ENCODE measurements around the gene MESD. TPM values are rescaled to one million over a fixed set of nuclear protein-coding genes. Genes with fewer than 3 reads are reported as not detected.

MESD gene
- total and polyA plus RNA-seq, 9 of the 15 experiments (the other 6 are each of a cell fraction or from before 2014, with no cell fraction given) = 11.3 to 39.7 (median 22.8) TPM

DNA sequence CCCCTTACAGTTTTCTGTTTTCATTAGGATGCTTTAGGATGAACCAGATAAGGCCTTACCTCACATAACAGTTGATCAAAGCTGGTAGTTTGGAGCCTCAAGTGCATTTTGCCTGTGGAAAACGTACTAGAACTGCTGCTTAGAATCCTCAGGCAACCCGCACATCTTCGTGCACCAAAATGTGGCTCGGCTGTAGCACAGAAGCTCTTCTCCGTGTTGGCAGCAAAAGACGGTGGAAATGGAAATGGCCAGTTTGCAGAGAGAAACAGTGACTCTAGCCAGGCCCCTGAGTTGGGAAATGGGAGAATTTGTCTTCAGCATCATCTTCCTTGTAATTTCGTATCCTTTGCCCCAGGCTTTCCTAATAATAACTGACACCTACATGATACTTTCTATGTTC lies 31.7 kb upstream of the MESD start (continued):
- TF ChIP-seq RREB1 (CRISPR knock-in tag; IDR thresholded peaks at IDR 0.05) = no peak
- TF ChIP-seq DNMT1 (IDR thresholded peaks at IDR 0.05) = no peak
- TF ChIP-seq ZNF79 (CRISPR knock-in tag; IDR thresholded peaks at IDR 0.05; ENCODE audit: low read depth) = no peak
- TF ChIP-seq CREB1 (IDR thresholded peaks at IDR 0.05) = no peak
- no peak for TF ChIP-seq CREB1 (CRISPR knock-in tag; IDR thresholded peaks at IDR 0.05)
- TF ChIP-seq POLR2B (IDR thresholded peaks at IDR 0.05; ENCODE audit: low read depth, partially characterized antibody) = no peak
- no peak for TF ChIP-seq CBX3 (IDR thresholded peaks at IDR 0.05; ENCODE audit: borderline replicate concordance in 1 of 2, low read length in 2 of 2)
- TF ChIP-seq ZNF586 (CRISPR knock-in tag; conservative IDR thresholded peaks at IDR 0.05) = no peak
- TF ChIP-seq FOXM1 (IDR thresholded peaks at IDR 0.05; ENCODE audit: low read depth) = no peak
- no peak for TF ChIP-seq FOXM1 (CRISPR knock-in tag; IDR thresholded peaks at IDR 0.05; ENCODE audit: low read depth)
- TF ChIP-seq ELF4 (CRISPR knock-in tag; IDR thresholded peaks at IDR 0.05) = no peak
- no peak for TF ChIP-seq TAL1 (IDR thresholded peaks at IDR 0.05)
